ENCODE results near the gene C1QL1.
A peak's percentile ranks its signal among the peaks of the same experiment; 100 is the strongest.

C1QL1 gene

GRCh38 chr17:44912763-44913544 lies 55.1 kb downstream of the C1QL1 start:
- DNase-seq, result no peak

- peak; percentile 57 for DNase-seq
Observed at GRCh38 chr17:44911133-44912001, 56.7 kb downstream of the C1QL1 start.

GRCh38 chr17:44910231-44911106 lies 57.6 kb downstream of the C1QL1 start:
- no peak for DNase-seq
